ENCODE data around the gene TNFRSF14. TPM values are rescaled to one million over a fixed set of nuclear protein-coding genes. Genes with fewer than 3 reads are reported as not detected.

Gene TNFRSF14
- polyA plus RNA-seq, 4 donors, result 164 to 398 (median 326) TPM

DNA sequence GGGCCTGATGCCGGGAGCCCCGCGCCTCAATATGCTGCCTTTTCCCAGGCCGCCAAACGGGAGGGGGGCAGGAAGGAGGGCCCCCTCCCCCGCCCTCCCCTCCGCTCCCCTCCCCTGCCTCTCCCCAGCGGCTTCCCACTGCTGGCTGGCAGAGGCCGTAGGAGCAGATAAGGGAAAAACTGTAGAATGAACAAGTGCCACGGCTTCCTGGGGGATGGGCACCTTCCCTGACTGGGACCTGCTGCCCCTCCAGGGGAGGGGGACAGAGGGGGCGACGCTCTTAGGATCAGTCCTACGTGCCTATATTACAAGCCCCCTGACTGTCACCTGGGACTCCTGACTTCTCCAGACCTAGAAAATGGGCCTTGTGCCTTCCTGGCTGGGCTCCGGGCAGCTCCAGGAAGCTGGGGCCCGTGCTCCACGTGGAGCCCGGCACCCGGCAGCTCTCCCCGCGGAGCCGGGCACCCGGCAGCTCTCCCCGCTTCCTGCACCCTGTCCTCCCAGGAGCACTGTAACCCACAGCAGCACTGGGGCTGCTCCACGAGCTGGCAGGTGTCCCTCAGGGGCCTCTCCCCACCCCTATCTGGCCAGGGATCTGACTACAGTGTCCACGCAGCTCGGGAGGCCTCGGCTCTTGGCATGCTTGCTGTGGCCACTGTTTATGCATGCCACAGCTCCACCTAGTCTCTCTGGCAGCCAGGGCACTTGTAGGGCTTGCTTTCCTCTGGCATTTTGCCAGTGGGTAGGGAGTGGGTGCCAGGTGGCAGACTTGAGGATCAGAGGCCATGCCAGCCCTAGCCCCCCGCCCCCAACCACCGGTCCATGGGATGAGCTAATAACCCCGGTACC lies 25.4 kb upstream of the TNFRSF14 start:
- H3K27me3 ChIP-seq (ENCODE audit: control insufficient read depth in 3 of 3, insufficient read depth in 3 of 3, low read length in 3 of 3), result peaks cover 5 to 73% (median 12%) of the 10 kb centered on the region in 3 donors
- no peaks in the 10 kb centered on the region for H3K9me3 ChIP-seq (ENCODE audit: control insufficient read depth in 2 of 2, insufficient read depth in 1 of 2, low read depth in 1 of 2, low read length in 1 of 2)
- no peak overlapping the region for H3K27ac ChIP-seq (ENCODE audit: low read depth in 1 of 3, low read length in 2 of 3)
- H3K4me3 ChIP-seq (ENCODE audit: low read depth in 1 of 3, low read length in 3 of 3), result peak overlapping the region in 2 of 3 donors; percentile 14 to 42
- H3K36me3 ChIP-seq (ENCODE audit: control insufficient read depth in 3 of 3, insufficient read depth in 2 of 3, low read depth in 1 of 3, low read length in 3 of 3), result no peaks in the 10 kb centered on the region
- DNase-seq (peak; percentile 34 to 59), FAIRE-seq (no peak)
- peaks cover 6 to 45% (median 9%) of the 10 kb centered on the region in 3 donors for H3K4me1 ChIP-seq (ENCODE audit: control insufficient read depth in 3 of 3, insufficient read depth in 2 of 3, low read depth in 1 of 3, low read length in 2 of 3)
- WGBS, 3 donors, result 5 to 14% (median 14%) methylated on average over 19 to 30 of the region's 30 CpGs

- Histone ChIP-seq H3K27me3 (ENCODE audit: control insufficient read depth in 3 of 3, insufficient read depth in 3 of 3, low read length in 3 of 3) (peaks cover 8 to 84% (median 12%) of the 10 kb centered on the region in 3 donors), H3K4me1 (ENCODE audit: control insufficient read depth in 3 of 3, insufficient read depth in 2 of 3, low read depth in 1 of 3, low read length in 2 of 3) (peaks cover 6 to 40% (median 9%) of the 10 kb centered on the region in 3 donors)
Measured at GRCh38 chr1:2532485-2533160, 23.5 kb upstream of the TNFRSF14 start.

GRCh38 chr1:2533365-2533764 lies 22.8 kb upstream of the TNFRSF14 start:
- WGBS, 3 donors, result 54 to 80% (median 65%) methylated on average over 11 of the region's 11 CpGs
- no peaks in the 10 kb centered on the region for H3K9me3 ChIP-seq (ENCODE audit: control insufficient read depth in 2 of 2, insufficient read depth in 1 of 2, low read depth in 1 of 2, low read length in 1 of 2)
- H3K4me1 ChIP-seq (ENCODE audit: control insufficient read depth in 3 of 3, insufficient read depth in 2 of 3, low read depth in 1 of 3, low read length in 2 of 3), result peaks cover 3 to 36% (median 9%) of the 10 kb centered on the region in 3 donors
- H3K27ac ChIP-seq (ENCODE audit: low read depth in 1 of 3, low read length in 2 of 3), result no peak overlapping the region
- FAIRE-seq, result no peak
- no peak overlapping the region for H3K4me3 ChIP-seq (ENCODE audit: low read depth in 1 of 3, low read length in 3 of 3)
- no peak for DNase-seq
- H3K36me3 ChIP-seq (ENCODE audit: control insufficient read depth in 3 of 3, insufficient read depth in 2 of 3, low read depth in 1 of 3, low read length in 3 of 3), result no peaks in the 10 kb centered on the region
- H3K27me3 ChIP-seq (ENCODE audit: control insufficient read depth in 3 of 3, insufficient read depth in 3 of 3, low read length in 3 of 3), result peaks cover 8 to 78% (median 12%) of the 10 kb centered on the region in 3 donors

More at GRCh38 chr1:2532485-2533160, 23.5 kb upstream of the TNFRSF14 start:
- FAIRE-seq (no peak), DNase-seq (no peak)
- Histone ChIP-seq H3K27ac (ENCODE audit: low read depth in 1 of 3, low read length in 2 of 3) (no peak overlapping the region), H3K9me3 (ENCODE audit: control insufficient read depth in 2 of 2, insufficient read depth in 1 of 2, low read depth in 1 of 2, low read length in 1 of 2) (no peaks in the 10 kb centered on the region), H3K4me3 (ENCODE audit: low read depth in 1 of 3, low read length in 3 of 3) (no peak overlapping the region), H3K36me3 (ENCODE audit: control insufficient read depth in 3 of 3, insufficient read depth in 2 of 3, low read depth in 1 of 3, low read length in 3 of 3) (no peaks in the 10 kb centered on the region)
- WGBS, 3 donors, result 67 to 79% (median 78%) methylated on average over 18 to 23 of the region's 23 CpGs

DNA sequence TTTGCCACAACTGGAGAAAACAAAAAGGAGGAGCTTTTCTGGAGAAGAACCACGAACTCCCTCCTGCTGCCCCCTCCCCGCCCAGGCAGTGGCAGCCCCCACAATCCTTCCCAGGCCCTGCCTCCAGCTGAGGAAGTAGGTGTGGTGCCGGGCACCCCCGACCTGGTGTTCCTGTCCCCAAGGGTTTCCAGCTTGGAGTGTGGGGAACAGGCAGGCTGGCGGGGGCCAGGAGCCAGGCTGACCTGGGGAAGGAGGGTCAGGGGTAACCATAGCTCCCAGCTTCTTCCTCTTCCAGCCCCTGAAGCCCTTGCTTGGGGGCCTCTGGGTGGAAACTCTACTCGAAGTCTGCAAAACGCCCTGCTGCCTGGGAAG lies 21.9 kb upstream of the TNFRSF14 start:
- FAIRE-seq (no peak), DNase-seq (no peak)
- 25 to 34% (median 32%) methylated on average over 7 of the region's 7 CpGs for WGBS, 3 donors
- no peak overlapping the region for H3K27ac ChIP-seq (ENCODE audit: low read depth in 1 of 3, low read length in 2 of 3)
- no peak overlapping the region for H3K4me3 ChIP-seq (ENCODE audit: low read depth in 1 of 3, low read length in 3 of 3)
- H3K27me3 ChIP-seq (ENCODE audit: control insufficient read depth in 3 of 3, insufficient read depth in 3 of 3, low read length in 3 of 3), result peaks cover 8 to 72% (median 12%) of the 10 kb centered on the region in 3 donors
- no peaks in the 10 kb centered on the region for H3K9me3 ChIP-seq (ENCODE audit: control insufficient read depth in 2 of 2, insufficient read depth in 1 of 2, low read depth in 1 of 2, low read length in 1 of 2)
- H3K36me3 ChIP-seq (ENCODE audit: control insufficient read depth in 3 of 3, insufficient read depth in 2 of 3, low read depth in 1 of 3, low read length in 3 of 3), result no peaks in the 10 kb centered on the region
- peaks cover 3 to 27% (median 9%) of the 10 kb centered on the region in 3 donors for H3K4me1 ChIP-seq (ENCODE audit: control insufficient read depth in 3 of 3, insufficient read depth in 2 of 3, low read depth in 1 of 3, low read length in 2 of 3)

- Histone ChIP-seq H3K4me1 (ENCODE audit: control insufficient read depth in 3 of 3, insufficient read depth in 2 of 3, low read depth in 1 of 3, low read length in 2 of 3) (peaks cover 3 to 27% (median 9%) of the 10 kb centered on the region in 3 donors), H3K9me3 (ENCODE audit: control insufficient read depth in 2 of 2, insufficient read depth in 1 of 2, low read depth in 1 of 2, low read length in 1 of 2) (no peaks in the 10 kb centered on the region), H3K27me3 (ENCODE audit: control insufficient read depth in 3 of 3, insufficient read depth in 3 of 3, low read length in 3 of 3) (peaks cover 8 to 69% (median 12%) of the 10 kb centered on the region in 3 donors), H3K36me3 (ENCODE audit: control insufficient read depth in 3 of 3, insufficient read depth in 2 of 3, low read depth in 1 of 3, low read length in 3 of 3) (no peaks in the 10 kb centered on the region), H3K27ac (ENCODE audit: low read depth in 1 of 3, low read length in 2 of 3) (no peak overlapping the region), H3K4me3 (ENCODE audit: low read depth in 1 of 3, low read length in 3 of 3) (no peak overlapping the region)
- no peak for FAIRE-seq
- DNase-seq, result peak; percentile 52 to 59
- 11 to 36% (median 19%) methylated on average over 18 of the region's 18 CpGs for WGBS, 3 donors
Measured at GRCh38 chr1:2534687-2535441, 21.3 kb upstream of the TNFRSF14 start.

DNA sequence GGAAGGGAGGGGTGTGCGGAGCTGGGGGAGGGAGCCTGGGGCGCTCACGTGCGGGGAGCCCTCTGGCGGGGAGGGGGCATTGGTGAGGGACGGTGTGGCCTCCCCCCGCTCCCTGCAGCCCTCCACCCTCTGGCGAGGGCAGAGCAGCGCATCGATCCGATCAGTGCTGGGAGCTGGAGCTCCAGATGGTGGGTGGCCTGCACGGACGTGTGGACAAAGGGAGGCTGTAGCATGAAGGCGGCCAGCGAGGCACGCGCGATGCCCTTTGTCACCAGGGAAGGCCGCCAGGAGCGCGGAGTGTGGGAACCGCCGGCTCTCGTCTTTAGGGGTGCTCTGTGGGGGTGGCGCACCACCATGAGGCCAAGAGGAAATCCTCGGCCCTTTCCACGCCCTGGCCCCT lies 20.7 kb upstream of the TNFRSF14 start:
- Histone ChIP-seq H3K4me1 (ENCODE audit: control insufficient read depth in 3 of 3, insufficient read depth in 2 of 3, low read depth in 1 of 3, low read length in 2 of 3) (peaks cover 2 to 27% (median 7%) of the 10 kb centered on the region in 3 donors), H3K4me3 (ENCODE audit: low read depth in 1 of 3, low read length in 3 of 3) (no peak overlapping the region), H3K36me3 (ENCODE audit: control insufficient read depth in 3 of 3, insufficient read depth in 2 of 3, low read depth in 1 of 3, low read length in 3 of 3) (no peaks in the 10 kb centered on the region), H3K9me3 (ENCODE audit: control insufficient read depth in 2 of 2, insufficient read depth in 1 of 2, low read depth in 1 of 2, low read length in 1 of 2) (no peaks in the 10 kb centered on the region), H3K27ac (ENCODE audit: low read depth in 1 of 3, low read length in 2 of 3) (no peak overlapping the region), H3K27me3 (ENCODE audit: control insufficient read depth in 3 of 3, insufficient read depth in 3 of 3, low read length in 3 of 3) (peaks cover 11 to 67% (median 12%) of the 10 kb centered on the region in 3 donors)
- 10 to 41% (median 32%) methylated on average over 19 to 27 of the region's 27 CpGs for WGBS, 3 donors
- DNase-seq (peak in 1 of 2 donors; percentile 15), FAIRE-seq (no peak)

DNA sequence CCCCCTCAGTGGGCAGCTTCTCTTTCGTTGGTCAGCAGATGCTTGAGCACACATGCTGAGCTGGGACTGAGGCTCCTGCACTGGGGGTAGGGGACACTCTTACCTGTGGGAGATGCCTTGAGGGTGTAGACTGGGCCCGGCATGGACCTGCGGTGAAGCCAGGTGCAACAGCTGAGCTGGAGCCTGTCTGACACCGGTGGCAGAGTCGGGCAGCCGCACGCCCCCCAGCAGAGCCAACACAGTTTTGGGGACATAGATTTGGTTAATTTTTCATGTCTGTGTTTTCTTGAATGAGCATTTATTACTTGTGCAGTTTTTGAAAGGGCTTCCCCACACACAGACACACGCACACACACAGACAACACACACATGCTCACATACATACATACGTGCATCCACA lies 20.2 kb upstream of the TNFRSF14 start:
- no peak for FAIRE-seq
- WGBS, 3 donors, result 50 to 75% (median 50%) methylated on average over 9 of the region's 9 CpGs
- H3K27me3 ChIP-seq (ENCODE audit: control insufficient read depth in 3 of 3, insufficient read depth in 3 of 3, low read length in 3 of 3), result peaks cover 10 to 63% (median 11%) of the 10 kb centered on the region in 3 donors

GRCh38 chr1:2537784-2538115 lies 18.4 kb upstream of the TNFRSF14 start:
- H3K4me1 ChIP-seq (ENCODE audit: control insufficient read depth in 3 of 3, insufficient read depth in 2 of 3, low read depth in 1 of 3, low read length in 2 of 3), result peaks cover 0 to 34% (median 4%) of the 10 kb centered on the region in 3 donors
- H3K9me3 ChIP-seq (ENCODE audit: control insufficient read depth in 2 of 2, insufficient read depth in 1 of 2, low read depth in 1 of 2, low read length in 1 of 2), result no peaks in the 10 kb centered on the region
- DNase-seq (no peak), FAIRE-seq (no peak)
- no peak overlapping the region for H3K4me3 ChIP-seq (ENCODE audit: low read depth in 1 of 3, low read length in 3 of 3)
- no peaks in the 10 kb centered on the region for H3K36me3 ChIP-seq (ENCODE audit: control insufficient read depth in 3 of 3, insufficient read depth in 2 of 3, low read depth in 1 of 3, low read length in 3 of 3)
- no peak overlapping the region for H3K27ac ChIP-seq (ENCODE audit: low read depth in 1 of 3, low read length in 2 of 3)
- WGBS, 3 donors, result 36 to 65% (median 38%) methylated on average over 9 of the region's 9 CpGs
- H3K27me3 ChIP-seq (ENCODE audit: control insufficient read depth in 3 of 3, insufficient read depth in 3 of 3, low read length in 3 of 3), result peaks cover 10 to 49% (median 11%) of the 10 kb centered on the region in 3 donors

More for the DNA sequence above, 20.2 kb upstream of the TNFRSF14 start:
- Histone ChIP-seq H3K36me3 (ENCODE audit: control insufficient read depth in 3 of 3, insufficient read depth in 2 of 3, low read depth in 1 of 3, low read length in 3 of 3) (no peaks in the 10 kb centered on the region), H3K27ac (ENCODE audit: low read depth in 1 of 3, low read length in 2 of 3) (no peak overlapping the region), H3K4me3 (ENCODE audit: low read depth in 1 of 3, low read length in 3 of 3) (no peak overlapping the region), H3K9me3 (ENCODE audit: control insufficient read depth in 2 of 2, insufficient read depth in 1 of 2, low read depth in 1 of 2, low read length in 1 of 2) (no peaks in the 10 kb centered on the region), H3K4me1 (ENCODE audit: control insufficient read depth in 3 of 3, insufficient read depth in 2 of 3, low read depth in 1 of 3, low read length in 2 of 3) (peaks cover 0 to 22% (median 4%) of the 10 kb centered on the region in 3 donors)
- no peak for DNase-seq
